ENCODE measurements around the gene HMGCLL1.
A peak's percentile ranks its signal among the peaks of the same experiment; 100 is the strongest.

HMGCLL1 gene

DNA sequence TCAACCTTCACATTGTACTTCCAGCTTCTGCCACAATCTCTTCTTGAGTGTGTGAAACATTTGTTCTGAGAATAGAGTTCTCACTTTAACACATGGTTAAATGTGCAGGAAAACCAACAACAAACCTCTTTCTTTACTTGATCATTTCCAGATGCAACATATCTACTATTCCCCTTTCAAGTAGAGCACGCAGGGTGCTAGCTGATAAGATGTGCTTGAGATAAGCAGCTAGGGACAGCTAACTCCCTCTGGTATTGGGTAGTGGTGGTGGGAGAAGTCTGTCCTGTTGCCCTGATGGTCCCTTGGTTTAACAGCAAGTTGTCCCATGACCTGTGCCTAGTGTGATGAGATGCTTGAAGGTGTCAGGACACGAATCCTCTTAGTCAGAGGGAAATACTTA is 15.4 kb upstream of the HMGCLL1 start:
- DNase-seq (ENCODE audit: low read depth): no peak
- H3K4me3 ChIP-seq (ENCODE audit: control insufficient read depth, low read depth, low read length): no peak overlapping the region
- TF ChIP-seq, protein P1, sequence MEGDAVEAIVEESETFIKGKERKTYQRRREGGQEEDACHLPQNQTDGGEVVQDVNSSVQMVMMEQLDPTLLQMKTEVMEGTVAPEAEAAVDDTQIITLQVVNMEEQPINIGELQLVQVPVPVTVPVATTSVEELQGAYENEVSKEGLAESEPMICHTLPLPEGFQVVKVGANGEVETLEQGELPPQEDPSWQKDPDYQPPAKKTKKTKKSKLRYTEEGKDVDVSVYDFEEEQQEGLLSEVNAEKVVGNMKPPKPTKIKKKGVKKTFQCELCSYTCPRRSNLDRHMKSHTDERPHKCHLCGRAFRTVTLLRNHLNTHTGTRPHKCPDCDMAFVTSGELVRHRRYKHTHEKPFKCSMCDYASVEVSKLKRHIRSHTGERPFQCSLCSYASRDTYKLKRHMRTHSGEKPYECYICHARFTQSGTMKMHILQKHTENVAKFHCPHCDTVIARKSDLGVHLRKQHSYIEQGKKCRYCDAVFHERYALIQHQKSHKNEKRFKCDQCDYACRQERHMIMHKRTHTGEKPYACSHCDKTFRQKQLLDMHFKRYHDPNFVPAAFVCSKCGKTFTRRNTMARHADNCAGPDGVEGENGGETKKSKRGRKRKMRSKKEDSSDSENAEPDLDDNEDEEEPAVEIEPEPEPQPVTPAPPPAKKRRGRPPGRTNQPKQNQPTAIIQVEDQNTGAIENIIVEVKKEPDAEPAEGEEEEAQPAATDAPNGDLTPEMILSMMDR (conservative IDR thresholded peaks at IDR 0.05; ENCODE audit: control insufficient read depth, insufficient read depth, low read depth, low read length): no peak

DNA sequence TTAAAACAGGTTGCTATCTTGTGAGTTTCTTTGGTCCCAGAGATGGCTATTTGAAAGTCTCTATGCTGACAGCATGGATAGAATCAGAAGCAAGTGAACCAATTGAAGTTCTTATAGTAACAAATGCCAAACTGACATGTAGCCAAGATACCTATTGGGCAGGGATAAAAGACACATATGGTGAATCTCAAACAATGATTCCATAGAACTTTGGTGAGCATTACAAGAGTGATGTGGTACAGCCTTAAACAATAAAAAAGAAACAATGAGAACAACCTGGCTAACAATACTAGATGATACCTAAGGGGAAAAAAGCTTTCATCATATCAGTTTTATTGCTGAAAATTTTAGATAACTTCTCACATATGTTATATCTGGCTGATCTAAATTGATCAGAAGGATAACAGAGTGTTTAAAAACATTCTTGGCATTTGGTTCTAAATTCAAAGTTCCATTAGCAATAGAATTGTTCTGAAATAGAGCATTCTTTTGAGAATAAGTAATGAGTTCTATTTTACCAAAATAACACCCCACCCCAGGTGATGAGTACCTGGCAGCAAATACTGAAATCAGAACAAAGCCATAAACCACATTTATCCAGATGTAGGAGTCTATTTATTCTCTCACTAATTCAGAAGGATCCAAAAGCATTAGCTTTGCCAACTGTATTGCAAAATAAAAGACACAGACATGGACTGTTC is 5.8 kb upstream of the HMGCLL1 start:
- TF ChIP-seq, protein P1 (conservative IDR thresholded peaks at IDR 0.05; ENCODE audit: control insufficient read depth, insufficient read depth, low read depth, low read length): no peak
- no peak overlapping the region for H3K4me3 ChIP-seq (ENCODE audit: control insufficient read depth, low read depth, low read length)

DNA sequence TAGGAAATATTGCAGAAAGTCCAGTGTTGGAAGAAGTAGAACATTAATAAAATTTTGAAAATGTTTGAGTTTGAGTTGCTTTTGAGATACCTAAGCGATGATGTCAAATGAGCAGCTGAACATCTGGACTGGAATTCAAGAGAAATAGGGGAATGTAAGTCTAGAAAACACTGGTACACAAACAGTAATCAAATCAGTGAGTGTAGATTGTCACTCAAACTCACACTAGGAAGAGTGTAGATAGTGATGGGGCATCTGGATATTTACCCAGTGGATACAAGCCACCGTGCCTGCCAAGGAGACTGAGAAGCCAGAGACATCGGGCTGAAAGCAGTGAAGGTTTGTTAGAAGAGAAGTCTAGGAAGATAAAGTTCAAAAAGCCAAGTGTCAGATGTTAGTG is 2.2 kb downstream of the HMGCLL1 start:
- TF ChIP-seq, protein P1 (conservative IDR thresholded peaks at IDR 0.05; ENCODE audit: control insufficient read depth, insufficient read depth, low read depth, low read length): no peak
- no peak overlapping the region for H3K4me3 ChIP-seq (ENCODE audit: control insufficient read depth, low read depth, low read length)
- DNase-seq (ENCODE audit: low read depth): no peak

More for the DNA sequence above, 5.8 kb upstream of the HMGCLL1 start:
- DNase-seq (ENCODE audit: low read depth): peak; percentile 2

DNA sequence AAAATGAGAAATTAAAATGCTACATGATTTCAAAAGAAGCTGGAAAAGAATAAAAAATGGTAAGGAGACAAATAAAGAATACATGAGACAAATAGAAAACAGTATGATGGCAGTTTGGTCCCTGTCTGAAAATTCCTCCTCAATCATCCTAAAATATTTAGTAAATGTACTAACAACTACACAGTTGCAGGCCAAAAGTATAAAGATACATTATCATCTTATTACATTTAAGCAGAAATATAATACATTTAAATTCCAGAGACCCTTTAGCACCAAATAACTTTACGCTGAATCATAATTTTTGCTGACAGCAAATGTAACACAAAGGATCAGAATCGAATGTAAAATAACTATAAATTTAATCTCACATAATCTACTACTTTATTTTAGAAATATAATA is 4.4 kb downstream of the HMGCLL1 start:
- DNase-seq (ENCODE audit: low read depth): no peak
- TF ChIP-seq, protein P1 (conservative IDR thresholded peaks at IDR 0.05; ENCODE audit: control insufficient read depth, insufficient read depth, low read depth, low read length): no peak
- H3K4me3 ChIP-seq (ENCODE audit: control insufficient read depth, low read depth, low read length): no peak overlapping the region

DNA sequence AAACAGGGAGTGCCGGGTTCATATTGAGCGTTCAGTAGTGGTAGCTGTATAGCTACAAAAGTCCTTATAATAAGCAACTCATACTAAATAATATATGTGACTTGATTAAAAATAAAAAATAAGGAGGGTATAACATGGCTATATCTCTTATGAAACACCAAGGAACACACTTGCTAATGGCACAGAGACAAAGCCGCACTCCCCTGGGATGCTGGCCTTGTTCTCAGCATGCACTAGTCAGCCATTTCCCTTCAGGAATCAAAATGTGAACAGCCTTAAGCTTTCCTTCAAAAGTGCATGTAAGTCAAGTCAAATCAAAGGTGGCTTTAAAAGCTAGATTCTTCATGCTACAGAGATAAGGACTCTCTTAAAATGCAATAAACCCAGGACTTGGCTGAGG is 9.4 kb downstream of the HMGCLL1 start:
- TF ChIP-seq, protein P1 (conservative IDR thresholded peaks at IDR 0.05; ENCODE audit: control insufficient read depth, insufficient read depth, low read depth, low read length): no peak
- no peak for DNase-seq (ENCODE audit: low read depth)

DNA sequence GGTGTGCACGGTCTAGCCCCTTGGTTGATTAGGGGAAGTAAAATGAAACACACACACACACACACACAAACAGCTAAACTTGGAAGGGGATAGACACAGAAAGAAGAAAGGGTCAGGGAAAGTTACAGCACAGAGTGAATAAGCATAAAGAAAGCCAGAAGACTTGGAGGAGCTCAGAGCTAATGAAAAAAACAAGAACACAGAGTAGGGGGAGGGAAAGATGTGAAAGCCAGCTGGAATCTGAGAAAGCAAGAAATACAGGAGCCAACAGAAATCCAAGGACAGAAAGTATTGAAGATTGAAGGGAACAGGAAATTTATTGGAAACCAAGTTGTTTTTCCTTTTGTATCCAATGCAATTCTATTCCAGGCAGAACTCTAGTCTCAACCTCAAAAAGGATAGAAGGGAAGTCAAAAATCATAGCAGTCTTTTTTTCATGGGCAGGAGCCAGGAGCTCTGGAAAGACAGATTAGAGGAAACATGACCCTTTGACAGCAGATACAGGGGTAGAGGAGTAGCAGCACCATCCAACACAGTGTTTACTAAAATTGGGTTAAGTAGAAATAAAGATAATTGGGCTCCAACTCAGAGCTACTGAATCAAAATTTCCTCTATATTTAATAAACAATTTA is 10.1 kb downstream of the HMGCLL1 start:
- TF ChIP-seq, protein P1 (conservative IDR thresholded peaks at IDR 0.05; ENCODE audit: control insufficient read depth, insufficient read depth, low read depth, low read length): no peak
- no peak overlapping the region for H3K4me3 ChIP-seq (ENCODE audit: control insufficient read depth, low read depth, low read length)
- DNase-seq (ENCODE audit: low read depth): no peak

More for the DNA sequence above, 9.4 kb downstream of the HMGCLL1 start:
- H3K4me3 ChIP-seq (ENCODE audit: control insufficient read depth, low read depth, low read length): no peak overlapping the region
